LHCN-M2 (cell line): Measurements from ENCODE around the gene RYR2. TPM values are rescaled to one million over a fixed set of nuclear protein-coding genes. Genes with fewer than 3 reads are reported as not detected.

Experiments used
- DNase-seq: peaks from one replicate; pipeline ENCODE4 v3.0.0-alpha.2; 2012; ENCODE audit warnings: low read depth
- total RNA-seq: library from RNA; depleted of rRNA; stranded (reverse); fragments of >200 nt; gene quantifications from 2 replicates; pipeline ENCODE4 v1.2.3, GENCODE V29; 2014

RYR2 gene
- total RNA-seq, 1 experiment from 2014 or later, result 0.06 TPM

DNA sequence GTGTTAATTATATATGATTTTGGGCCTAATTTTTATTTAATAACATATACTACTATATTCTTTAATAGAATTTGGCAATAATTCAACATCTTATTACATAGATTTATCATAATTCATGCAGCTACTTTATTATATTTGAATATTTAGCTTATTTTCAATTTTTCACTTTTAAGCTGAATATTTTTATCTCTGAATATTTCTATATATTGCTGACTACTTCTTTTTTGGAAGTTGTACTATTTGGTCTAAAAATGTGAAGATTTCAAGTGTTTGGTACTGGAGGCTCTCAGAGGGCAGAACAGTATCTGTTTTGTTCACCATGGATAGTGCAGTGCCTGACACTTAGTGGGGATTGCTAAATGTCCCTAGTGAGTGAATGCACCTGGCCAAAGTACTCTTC lies 389.5 kb downstream of the RYR2 start:
- DNase-seq, result no peak

DNA sequence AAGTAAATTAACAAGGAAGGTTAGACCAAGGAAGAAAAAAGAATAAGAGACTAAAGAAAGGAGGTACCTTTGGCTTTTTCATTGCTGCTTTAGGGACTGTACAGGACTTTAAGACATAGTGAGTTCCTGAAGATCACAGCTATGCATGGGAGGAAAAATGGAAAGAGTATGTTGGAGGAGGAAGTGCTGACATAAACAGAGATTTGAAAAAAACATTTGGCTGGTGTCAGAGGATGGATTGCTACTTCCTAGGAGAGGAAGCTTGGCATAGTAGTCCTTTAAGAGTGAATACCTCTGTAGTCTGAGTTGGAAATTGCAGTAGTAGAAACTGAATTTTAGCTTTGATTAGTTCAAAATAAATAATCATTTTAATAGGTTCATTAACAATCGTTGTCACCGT lies 398.4 kb downstream of the RYR2 start:
- no peak for DNase-seq

DNA sequence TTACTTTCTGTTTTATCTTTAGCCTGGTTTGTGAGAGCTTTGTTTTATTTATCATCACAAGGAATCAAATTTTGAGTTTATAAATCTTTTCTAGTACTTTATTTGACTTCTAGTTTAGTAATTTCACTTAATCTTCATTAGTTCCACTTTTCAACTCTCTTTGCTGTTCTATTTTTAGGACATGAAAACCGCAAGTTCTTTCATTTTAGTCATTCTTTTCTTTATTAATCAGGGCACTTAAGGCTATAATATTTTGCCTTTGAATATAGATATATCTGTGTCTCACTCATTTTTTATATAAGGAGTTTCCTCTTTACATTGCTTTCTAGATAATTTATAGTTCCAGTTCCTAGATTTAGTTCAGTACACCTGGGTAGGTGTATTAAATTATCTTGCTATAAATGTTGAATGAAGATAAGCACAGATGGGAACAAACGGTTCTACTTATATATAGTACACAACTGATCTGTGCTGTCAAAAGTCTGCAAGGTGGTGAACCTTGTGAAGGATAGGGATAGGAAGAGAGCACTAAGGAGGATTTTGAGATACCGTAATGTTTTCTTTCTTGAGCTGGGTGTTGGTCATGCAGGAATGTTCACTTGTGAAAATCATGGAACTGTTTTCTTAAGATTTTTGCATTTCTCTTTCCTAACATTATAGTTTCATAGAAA lies 402.3 kb downstream of the RYR2 start:
- DNase-seq, result no peak

DNA sequence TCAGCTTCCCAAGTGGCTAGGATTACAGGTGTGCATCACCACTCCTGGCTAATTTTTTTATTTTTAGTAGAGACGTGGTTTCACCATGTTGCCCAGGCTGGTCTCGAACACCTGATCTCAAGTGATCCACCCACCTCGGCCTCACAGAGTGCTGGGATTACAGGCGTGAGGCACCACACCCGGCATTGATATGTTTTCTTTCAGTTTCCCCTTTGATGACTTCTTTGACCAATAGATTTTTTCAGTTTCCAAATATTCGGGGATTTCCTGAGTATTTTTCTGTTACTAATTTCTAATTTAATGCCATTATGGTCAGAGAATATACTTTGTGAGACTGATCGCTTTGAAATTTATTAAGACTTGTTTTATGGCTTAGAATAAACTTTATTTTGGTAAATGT lies 406.1 kb downstream of the RYR2 start:
- no peak for DNase-seq

DNA sequence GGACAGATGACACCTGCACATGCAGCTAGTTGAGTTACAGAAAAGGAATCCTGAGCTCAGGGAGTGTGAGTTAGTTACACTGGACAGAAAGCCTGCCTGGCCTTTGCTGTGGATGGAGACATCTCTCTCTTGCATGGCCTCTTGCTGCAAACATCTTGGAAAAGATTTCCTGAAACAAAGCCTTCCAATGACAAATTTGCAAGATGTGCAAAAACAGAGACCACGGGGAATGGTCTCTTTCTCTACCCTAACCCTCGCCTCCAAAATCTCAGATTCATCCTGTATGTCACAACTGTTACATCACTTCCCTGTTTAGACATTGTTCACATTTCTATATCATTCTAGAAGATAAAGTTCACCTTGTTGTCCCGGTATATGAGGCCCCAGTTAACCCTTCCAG lies 415.6 kb downstream of the RYR2 start:
- DNase-seq, result no peak

DNA sequence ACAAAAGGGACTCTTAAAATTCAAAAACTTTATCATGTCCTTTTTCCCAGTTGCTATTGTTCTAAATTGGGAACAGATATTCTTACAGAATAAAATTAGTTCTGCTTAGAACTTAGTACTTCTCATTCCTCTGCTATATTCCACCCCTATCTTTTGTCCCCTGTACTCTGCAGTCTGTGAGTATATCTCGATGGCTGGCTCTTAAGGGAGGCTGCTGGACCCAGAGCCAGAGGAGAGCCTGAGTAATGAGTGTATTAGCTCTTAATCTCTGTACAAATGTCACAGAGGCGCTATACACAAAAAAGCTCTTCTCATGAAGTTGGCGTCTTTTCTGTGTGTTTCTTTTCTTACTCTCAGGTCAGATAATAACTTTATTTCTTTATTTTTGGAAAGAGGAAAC lies 425.3 kb downstream of the RYR2 start:
- no peak for DNase-seq

DNA sequence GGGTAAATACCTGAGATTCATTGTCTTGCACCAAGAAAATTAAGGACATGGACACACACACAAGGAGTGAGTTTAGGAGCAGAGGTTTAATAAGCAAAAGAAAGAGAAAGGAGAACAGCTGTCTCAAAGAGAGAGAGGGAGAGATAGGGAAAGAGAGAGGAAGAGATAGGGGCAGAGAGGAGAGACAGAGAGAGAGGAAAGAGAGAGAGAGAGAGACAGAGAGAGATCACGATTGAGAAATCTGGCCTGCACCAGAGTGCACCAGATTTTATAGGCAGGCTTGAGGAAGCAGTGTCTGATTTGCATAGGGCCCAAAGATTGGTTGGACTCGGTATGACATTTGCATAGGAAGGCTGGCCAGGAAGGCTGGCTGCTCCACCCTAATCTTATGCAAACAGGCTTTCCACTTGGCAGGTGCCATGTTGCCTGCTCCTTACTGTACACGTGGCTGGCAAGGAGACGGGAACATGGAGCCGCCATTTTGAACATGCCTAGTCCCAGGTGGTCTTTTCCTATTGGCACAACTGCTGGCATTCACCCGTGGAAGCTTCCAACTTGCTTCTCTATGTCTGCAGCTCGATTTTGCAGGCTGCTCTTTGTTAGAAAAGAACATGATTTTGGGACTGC lies 428.8 kb downstream of the RYR2 start:
- DNase-seq, result no peak

DNA sequence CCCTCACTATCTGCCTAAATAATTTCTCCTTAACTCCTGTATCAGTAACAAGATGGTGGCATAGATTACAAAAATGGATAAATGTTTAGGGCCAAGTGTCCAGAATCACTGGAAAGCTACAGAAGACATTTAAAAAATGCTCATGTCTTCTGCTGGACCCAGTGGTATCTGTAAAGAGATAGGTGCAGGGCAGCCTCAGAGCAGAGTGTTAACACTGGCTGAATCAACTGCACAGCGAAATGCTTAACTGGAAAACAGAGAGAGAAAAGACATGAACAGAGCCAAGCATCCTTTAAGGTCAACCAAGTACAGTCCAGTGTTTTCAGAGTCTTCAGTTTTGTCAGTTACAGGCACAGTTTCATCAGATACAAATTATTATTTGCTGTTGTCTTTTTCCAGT lies 429.4 kb downstream of the RYR2 start:
- no peak for DNase-seq

DNA sequence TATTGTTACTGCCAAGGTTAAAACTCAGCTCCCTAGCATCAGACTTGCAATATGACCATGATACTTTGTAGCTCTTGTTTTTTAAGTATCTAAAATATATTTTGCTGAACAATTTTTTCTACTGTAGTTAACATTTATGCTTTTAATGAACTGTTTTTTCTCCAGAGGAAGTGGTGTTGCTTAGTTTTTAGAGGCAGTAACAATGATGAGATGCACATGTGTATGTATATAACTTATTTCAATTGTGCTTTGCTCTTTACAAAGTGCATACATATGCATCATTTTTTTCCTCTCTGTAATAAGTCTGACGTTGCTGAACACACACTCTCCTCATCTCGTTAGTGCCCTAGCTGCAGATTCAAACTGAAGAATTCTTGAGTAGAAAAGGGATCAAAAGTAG lies 430.0 kb downstream of the RYR2 start:
- DNase-seq, result no peak

DNA sequence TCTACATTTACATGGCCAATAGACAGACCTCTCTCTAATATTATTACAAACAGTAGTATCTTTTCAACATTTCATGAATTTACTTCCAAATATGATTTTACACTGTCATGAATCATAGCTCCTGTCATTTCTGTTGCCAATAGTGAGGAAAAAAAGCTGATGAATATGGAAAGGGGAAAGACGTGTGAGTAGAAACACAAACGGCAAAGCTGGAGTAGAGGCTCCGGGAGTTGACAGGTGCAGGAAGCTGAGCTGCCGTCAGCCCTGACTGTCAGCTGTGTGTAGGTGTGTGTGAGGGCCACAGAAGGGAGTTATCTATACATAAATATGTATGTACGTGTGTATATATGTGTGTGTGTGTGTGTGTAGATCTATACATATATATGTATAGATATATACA lies 431.9 kb downstream of the RYR2 start:
- DNase-seq, result no peak

DNA sequence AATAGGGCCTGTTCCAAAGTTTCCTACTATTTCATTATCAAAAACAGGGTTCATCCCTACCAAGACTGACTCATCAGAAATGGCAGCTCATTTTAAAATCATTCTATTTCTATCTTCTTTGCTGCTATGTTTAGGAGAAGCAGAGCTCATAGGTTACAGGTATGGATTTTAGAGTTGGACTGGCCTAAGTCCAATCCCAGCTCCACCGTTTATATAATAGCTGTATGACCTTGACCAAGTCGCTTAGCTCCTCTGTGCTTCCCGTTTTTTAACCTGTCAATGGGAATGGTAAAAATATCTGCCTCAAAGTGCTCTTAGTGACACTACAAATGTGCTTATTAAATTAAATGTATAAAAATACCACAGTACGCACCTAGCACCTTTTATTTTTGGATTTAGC lies 436.1 kb downstream of the RYR2 start:
- DNase-seq, result no peak

DNA sequence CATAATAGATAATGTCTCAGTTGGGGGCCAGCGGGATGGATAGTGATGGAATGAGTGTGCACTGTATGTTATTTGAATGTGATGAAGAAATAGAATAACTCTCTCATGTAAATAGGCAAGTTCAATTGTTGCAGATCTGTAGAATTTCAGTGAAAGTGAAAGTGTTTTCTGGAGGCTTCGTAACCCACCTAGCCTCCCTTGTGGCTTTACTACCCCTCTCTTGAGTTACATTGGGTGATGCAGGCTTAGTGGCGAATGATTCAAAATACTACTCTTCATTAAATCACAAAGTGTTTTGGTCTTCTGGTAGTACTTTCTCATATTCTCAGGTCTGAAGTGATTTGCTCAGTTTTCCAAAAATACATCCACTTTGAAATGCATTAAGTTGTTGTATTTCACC lies 436.9 kb downstream of the RYR2 start:
- no peak for DNase-seq

DNA sequence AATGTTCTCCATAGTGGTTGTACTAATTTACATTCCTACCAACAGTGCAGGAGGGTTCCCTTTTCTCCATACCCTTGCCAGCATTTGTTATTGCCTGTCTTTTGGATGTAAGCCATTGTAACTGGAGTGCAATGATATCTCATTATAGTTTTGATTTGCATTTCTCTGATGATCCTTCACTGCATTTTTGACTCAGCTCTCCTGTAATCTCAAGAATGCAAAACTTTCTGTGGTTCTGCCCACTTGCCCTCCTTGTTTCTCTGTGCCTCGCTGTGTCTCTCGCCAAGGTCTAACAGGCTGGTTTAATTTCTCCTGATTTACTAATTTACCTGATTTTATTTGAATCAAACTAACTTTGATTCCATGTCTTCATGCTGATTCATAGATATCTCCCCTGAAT lies 440.8 kb downstream of the RYR2 start:
- no peak for DNase-seq

DNA sequence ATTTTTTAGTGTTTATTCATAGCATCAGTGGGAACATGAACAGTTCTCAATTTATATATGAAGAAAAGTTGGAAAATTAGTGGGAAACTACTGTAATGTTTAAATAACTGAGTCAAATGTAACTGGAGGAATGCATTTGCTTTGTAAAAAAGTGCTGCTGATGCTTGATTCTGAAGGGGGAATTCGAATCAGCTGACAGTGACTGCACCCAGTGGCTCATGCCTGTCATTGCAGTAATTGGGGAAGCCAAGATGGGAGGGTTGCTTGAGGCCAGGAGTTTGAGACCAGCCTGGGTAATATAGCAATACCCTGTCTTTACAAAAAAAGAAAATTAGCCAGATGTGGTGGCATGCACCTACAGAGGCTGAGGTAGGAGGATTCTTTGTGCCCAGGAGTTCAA lies 450.4 kb downstream of the RYR2 start:
- no peak for DNase-seq

DNA sequence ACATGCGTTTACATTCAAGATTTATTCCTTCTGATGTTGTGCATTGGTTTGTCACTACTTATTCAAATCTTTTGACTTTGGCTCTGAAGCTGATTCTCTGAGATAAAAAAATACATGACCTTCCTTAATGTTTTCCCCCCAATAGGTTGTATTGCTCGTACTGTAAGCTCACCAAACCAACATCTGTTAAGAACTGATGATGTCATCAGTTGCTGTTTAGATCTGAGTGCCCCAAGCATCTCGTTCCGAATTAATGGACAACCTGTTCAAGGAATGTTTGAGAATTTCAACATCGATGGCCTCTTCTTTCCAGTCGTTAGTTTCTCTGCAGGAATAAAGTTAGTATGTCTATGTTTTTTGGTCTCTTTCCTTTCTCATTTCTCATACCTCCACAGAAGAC lies 458.6 kb downstream of the RYR2 start:
- no peak for DNase-seq

DNA sequence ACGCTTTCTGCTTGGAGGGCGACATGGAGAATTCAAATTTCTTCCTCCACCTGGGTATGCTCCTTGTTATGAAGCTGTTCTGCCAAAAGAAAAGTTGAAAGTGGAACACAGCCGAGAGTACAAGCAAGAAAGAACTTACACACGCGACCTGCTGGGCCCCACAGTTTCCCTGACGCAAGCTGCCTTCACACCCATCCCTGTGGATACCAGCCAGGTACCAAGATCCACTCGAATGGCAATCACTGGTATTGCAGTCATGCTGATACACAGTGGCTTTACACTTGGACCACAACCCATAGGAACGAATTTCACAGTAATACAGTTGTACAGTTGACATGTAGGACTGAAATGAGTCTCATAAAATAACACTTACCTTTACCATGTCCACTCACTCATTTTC lies 461.3 kb downstream of the RYR2 start:
- DNase-seq, result no peak

DNA sequence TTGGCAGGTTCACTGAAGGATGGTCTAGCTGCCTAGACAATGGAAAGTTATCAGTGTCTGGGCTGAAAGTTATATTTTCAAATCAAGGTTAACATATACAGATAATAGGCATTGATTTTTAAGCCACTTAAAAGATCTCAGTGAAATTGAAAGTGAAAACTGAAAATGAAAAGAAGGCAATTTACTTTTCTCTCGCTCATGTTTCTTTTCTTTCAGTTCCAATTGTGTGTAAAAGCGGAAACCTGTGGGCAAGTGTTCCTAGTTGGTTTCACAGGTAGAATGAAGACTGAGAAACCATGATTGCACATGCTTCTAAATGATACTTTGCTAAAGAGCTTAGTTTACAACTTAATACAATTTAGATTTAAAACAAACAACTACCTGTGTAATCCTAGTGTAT lies 465.0 kb downstream of the RYR2 start:
- DNase-seq, result no peak

DNA sequence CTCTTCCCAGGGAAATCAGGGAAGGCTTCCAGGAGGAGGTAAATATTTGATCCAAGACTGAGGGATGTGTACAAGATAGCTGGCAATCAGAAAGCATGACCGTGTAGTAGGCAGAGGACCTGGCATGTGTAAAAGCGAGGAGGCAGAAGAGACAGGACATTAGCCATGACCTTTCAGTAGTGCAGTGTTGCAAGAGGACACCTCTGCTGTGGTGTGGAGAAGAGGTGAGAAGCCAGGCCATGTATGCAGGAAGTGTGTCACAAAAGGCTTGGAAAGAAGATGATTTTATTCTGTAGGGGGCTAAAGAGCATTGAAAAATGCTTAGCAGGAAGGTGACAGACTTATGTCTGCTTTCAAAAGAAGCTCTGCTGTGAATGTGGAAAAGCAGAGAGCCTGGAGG lies 467.8 kb downstream of the RYR2 start:
- DNase-seq, result no peak

DNA sequence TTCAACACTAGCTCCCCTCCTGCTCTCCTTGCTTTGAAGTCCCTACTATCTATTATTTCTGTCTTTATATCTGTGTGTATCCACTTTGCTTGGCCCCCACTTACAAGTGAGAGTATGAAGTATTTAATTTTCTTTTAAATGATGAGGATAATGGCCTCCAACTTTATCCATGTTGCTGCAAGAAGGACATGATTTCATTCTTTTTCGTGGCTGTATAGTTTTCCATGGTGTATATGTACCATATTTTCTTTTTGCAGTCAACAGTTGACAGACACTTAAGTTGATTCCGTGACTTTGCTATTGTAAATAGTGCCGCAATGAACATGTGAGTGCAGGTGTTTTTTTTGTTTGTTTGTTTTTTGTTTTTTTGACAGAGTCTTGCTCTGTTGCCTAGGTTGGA lies 483.1 kb downstream of the RYR2 start:
- DNase-seq, result no peak

DNA sequence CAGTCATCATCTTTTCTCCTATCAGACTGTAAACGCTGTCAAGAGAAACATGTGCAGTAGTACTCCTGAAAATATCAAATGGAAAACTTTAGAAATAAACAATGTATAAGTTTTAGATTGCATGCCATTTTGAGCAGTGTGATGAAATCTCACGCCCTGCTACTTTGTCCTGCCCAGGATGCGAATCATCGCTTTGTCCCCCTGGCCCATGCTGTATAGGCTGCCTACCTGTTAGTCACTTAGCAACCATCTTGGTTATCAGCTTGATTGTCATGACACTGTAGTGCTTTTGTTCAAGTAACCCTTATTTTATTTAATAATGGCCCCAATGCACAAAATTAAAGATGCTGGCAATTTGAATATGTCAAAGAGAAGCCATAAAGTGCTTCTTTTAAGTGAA lies 485.8 kb downstream of the RYR2 start:
- DNase-seq, result no peak

DNA sequence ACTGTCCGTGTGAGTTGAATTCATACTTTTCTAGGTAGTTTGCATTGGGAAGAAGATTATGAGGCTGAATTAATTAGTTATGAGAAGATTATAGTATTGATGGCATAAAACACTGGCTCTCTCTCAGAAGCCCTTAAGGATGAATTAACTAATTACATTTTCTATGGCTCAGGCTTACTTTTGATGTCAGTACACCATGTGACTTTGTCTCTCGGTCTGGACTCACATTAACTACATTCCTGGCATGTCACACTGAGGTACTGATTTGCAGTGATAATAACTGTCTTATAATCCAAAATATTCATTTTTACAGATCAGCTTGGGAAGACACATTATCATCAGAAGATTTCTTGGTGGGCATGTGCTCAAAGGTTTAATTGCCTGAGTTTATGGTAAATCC lies 486.6 kb downstream of the RYR2 start:
- DNase-seq, result no peak

DNA sequence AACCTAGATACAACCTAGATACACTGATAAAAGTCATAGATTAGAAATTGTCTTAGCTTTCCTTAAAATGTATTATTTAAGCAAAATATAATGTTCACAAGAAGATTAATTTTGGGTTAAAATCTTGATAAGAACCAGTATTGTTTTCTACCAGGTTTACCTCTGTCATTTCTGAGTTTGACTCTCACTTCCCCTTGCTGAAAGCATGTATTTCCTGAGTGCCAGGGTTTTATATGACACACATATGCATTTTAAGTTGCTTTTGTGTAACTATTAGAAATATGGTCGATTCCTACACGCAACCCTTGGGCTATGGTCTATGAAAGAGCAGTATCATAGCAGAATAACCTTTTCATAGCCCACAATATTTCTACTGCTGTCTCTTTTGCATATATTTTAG lies 497.1 kb downstream of the RYR2 start:
- no peak for DNase-seq

DNA sequence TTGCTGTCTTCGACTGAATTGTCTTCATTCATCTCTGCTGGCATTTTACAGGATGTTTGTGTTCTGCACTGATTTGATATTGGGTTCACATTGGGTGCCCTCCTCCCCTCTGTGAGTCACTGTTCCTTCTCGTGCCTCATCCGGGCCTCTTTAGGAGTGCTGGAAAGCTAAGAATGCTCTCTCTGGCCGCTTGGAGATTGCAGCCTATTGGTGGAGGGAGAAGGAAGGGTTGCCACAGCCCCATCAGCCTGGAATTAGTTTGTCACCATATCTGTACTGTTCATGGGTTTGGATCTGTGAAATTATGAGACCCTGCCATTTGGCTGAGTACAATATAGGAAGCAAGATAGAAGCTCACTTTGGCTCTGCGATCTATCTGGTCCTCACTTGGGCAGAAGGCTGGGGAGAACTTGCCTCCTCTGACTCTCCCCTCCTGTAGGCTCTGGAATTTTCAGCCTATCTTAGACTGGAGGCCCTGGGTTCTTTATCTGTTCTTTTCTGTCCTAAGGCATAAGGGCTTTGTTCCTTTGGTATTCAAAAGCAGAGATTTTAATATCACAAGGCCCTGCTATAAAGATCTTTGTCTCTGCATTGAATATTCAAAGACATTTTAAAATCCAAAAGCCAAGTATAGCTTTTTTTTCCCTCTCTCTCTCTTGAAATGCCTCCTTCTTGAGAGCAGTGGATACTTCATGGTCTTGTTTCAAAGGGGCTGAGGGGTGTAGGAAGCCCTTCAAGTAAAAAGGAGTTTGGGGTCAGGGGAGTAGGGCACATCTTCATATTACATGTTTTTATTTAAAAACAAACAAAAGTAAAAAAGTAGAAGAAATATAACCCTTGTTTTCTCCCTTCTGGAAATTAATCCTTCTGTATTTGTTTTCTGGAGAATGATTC lies 500.8 kb downstream of the RYR2 start:
- no peak for DNase-seq
